Left ventricle myocardium inferior (tissue), 1 donor: ENCODE measurements around the gene SLC44A5. TPM values are rescaled to one million over a fixed set of nuclear protein-coding genes. Genes with fewer than 3 reads are reported as not detected.

Experiments
- DNase-seq: peaks from one replicate; pipeline ENCODE4 v3.0.0-alpha.2; 2020
- H3K27ac ChIP-seq: fragments of 200-600 bp; replicated peaks from 2 replicates; pipeline ENCODE4 v1.8.0; 2021
- H3K27me3 ChIP-seq: fragments of 200-600 bp; 2 replicates; pipeline ENCODE4 v1.8.0; 2021; ENCODE audit warnings: low read depth
- H3K36me3 ChIP-seq: fragments of 200-600 bp; 2 replicates; pipeline ENCODE4 v1.8.0; 2021
- H3K4me1 ChIP-seq: fragments of 200-600 bp; 2 replicates; pipeline ENCODE4 v1.8.0; 2021
- H3K4me3 ChIP-seq: fragments of 200-600 bp; 2 replicates; pipeline ENCODE4 v1.8.0; 2021; ENCODE audit warnings: mild to moderate bottlenecking, moderate library complexity
- H3K9me3 ChIP-seq: fragments of 200-600 bp; replicated peaks from 2 replicates; pipeline ENCODE4 v1.8.0; 2021
- CTCF ChIP-seq: fragments of 200-600 bp; IDR thresholded peaks from 2 replicates; pipeline ENCODE4 v1.8.0; 2021; ENCODE audit warnings: antibody characterized with exemption, mild to moderate bottlenecking, borderline replicate concordance
- intact Hi-C: fragments of 100-400 bp; cut with micrococcal nuclease; formaldehyde crosslinking; loops from one replicate; pipeline ENCODE4 v1.11.0; 2022
- total RNA-seq: library from RNA; stranded (reverse); fragmentation: NEBNext Ultra II Directional; extraction: Animal tissue kit (Norgen Biotek cat#: 25700); gene quantifications from one replicate; pipeline ENCODE4 v1.2.1, GENCODE V29; 2021
- donor health status: DM: no; HTN: yes; CAD: no; lungs with severe emphysema.

Gene SLC44A5
- total RNA-seq, 1 donor from 2014 or later: 0.58 TPM

- intact Hi-C loops: no loop called here
- no peaks in the 10 kb centered on the region for H3K9me3 ChIP-seq
Measured at GRCh38 chr1:75233302-75233929, 377.5 kb downstream of the SLC44A5 start.

GRCh38 chr1:75220072-75220471, 390.8 kb downstream of the SLC44A5 start:
- Histone ChIP-seq H3K27me3 (no peaks in the 10 kb centered on the region), H3K27ac (no peak overlapping the region)

More at GRCh38 chr1:75233302-75233929, 377.5 kb downstream of the SLC44A5 start:
- H3K36me3 ChIP-seq: no peaks in the 10 kb centered on the region
- no peaks in the 10 kb centered on the region for H3K27me3 ChIP-seq
- TF ChIP-seq CTCF: peak; percentile 59
- no peak overlapping the region for H3K27ac ChIP-seq
- H3K4me3 ChIP-seq: no peak overlapping the region
- no peaks in the 10 kb centered on the region for H3K4me1 ChIP-seq
- no peak for DNase-seq

GRCh38 chr1:75214017-75214416, 396.9 kb downstream of the SLC44A5 start:
- H3K4me1 ChIP-seq: no peaks in the 10 kb centered on the region
- H3K27me3 ChIP-seq: no peaks in the 10 kb centered on the region
- no peak overlapping the region for H3K27ac ChIP-seq
- no peaks in the 10 kb centered on the region for H3K9me3 ChIP-seq
- TF ChIP-seq CTCF: no peak
- no peak for DNase-seq
- H3K4me3 ChIP-seq: no peak overlapping the region
- no peaks in the 10 kb centered on the region for H3K36me3 ChIP-seq
- intact Hi-C loops: no loop called here

More at GRCh38 chr1:75220072-75220471, 390.8 kb downstream of the SLC44A5 start:
- H3K36me3 ChIP-seq: no peaks in the 10 kb centered on the region
- H3K9me3 ChIP-seq: no peaks in the 10 kb centered on the region
- intact Hi-C loops: no loop called here
- no peak for DNase-seq
- no peak overlapping the region for H3K4me3 ChIP-seq
- H3K4me1 ChIP-seq: no peaks in the 10 kb centered on the region
- TF ChIP-seq CTCF: no peak

- intact Hi-C loops: no loop called here
- Histone ChIP-seq H3K36me3 (no peaks in the 10 kb centered on the region), H3K27me3 (peaks cover 4% of the 10 kb centered on the region), H3K9me3 (no peaks in the 10 kb centered on the region), H3K4me1 (no peaks in the 10 kb centered on the region), H3K4me3 (no peak overlapping the region), H3K27ac (no peak overlapping the region)
- no peak for TF ChIP-seq CTCF
- DNase-seq: no peak
Measured at GRCh38 chr1:75211648-75212047, 399.3 kb downstream of the SLC44A5 start.

GRCh38 chr1:75208862-75209261, 402.1 kb downstream of the SLC44A5 start:
- Histone ChIP-seq H3K4me3 (no peak overlapping the region), H3K36me3 (no peaks in the 10 kb centered on the region), H3K9me3 (no peaks in the 10 kb centered on the region), H3K27me3 (peaks cover 24% of the 10 kb centered on the region), H3K27ac (no peak overlapping the region), H3K4me1 (no peaks in the 10 kb centered on the region)
- no peak for TF ChIP-seq CTCF
- no peak for DNase-seq
- intact Hi-C loops: no loop called here
